GM19468 (cell line): ENCODE results near the gene KEL.

Experiments
- ATAC-seq: cut with Tn5 transposase; IDR thresholded peaks from one replicate; pipeline ENCODE4 v1.9.1; 2021; ENCODE audit warnings: mild to moderate bottlenecking, moderate library complexity, moderate number of reproducible peaks; ENCODE audit not compliant: unreplicated experiment; ENCODE audit errors: extremely low read depth

KEL gene

GRCh38 chr7:142904128-142904527, 58.0 kb downstream of the KEL start:
- no peak for ATAC-seq

GRCh38 chr7:142901426-142902259, 60.5 kb downstream of the KEL start:
- no peak for ATAC-seq

GRCh38 chr7:142899661-142900060, 62.5 kb downstream of the KEL start:
- no peak for ATAC-seq

GRCh38 chr7:142898377-142899170, 63.6 kb downstream of the KEL start:
- no peak for ATAC-seq

- no peak for ATAC-seq
These were observed 64.5 kb downstream of the KEL start for GRCh38 chr7:142897691-142898090.

- no peak for ATAC-seq
These were observed 65.3 kb downstream of the KEL start for GRCh38 chr7:142896741-142897379.

- no peak for ATAC-seq
These were observed 66.0 kb downstream of the KEL start for GRCh38 chr7:142896151-142896550.

GRCh38 chr7:142894985-142895593, 67.1 kb downstream of the KEL start:
- ATAC-seq = no peak

- no peak for ATAC-seq
These were observed 67.8 kb downstream of the KEL start for GRCh38 chr7:142894112-142894984.

GRCh38 chr7:142892951-142893350, 69.2 kb downstream of the KEL start:
- no peak for ATAC-seq

GRCh38 chr7:142891490-142892082, 70.6 kb downstream of the KEL start:
- ATAC-seq = no peak
